ENCODE measurements around the gene ATF7IP2.

DNA sequence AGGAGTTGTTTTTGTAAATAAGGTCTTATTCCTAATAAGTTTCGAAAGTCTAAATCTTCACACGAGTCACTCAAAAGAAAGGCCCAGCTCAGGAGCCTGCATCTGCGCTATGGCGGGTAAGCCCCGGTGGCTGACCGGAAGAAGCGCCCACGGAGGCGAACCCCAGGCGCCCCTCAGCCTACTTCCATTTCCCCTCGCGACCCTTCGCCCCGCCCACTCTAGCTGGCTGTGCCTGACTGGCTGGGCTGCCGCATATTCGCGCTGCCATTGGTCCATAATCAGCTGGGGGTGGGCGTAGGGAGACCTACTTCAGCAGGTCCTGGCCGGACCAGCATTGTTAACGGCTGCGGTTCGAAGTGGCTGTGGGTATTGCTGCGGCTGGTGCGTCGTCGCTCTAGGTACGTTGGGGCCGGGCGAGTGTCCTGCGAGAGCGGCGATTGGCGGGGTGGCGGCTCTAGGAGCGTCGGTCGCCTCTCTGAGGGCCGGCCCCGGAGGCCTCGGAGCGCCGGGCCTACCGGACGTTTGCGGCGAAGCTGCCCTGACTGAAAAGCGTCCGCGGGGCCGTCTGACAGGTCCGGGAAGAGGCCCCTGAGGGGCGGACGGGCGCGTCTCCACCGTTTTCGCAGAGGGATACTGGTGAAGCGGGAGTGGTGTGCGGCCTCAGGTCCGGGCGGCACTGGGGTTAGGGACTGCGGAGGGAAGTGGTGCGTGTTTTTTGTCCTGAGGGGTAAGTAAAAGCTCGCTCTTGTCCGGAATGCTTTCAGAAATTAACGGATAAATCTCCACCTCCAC, at the start of gene ATF7IP2:
- TF ChIP-seq ZFP30 (CRISPR knock-in tag; IDR thresholded peaks at IDR 0.05) (no peak), SNAI2 (CRISPR knock-in tag; IDR thresholded peaks at IDR 0.05) (no peak), OSR1 (CRISPR knock-in tag; IDR thresholded peaks at IDR 0.05) (no peak), ZNF8 (CRISPR knock-in tag; IDR thresholded peaks at IDR 0.05) (no peak), CSDC2 (CRISPR knock-in tag; IDR thresholded peaks at IDR 0.05) (no peak), ZFP3 (CRISPR knock-in tag; IDR thresholded peaks at IDR 0.05) (no peak)
